MG63 (cell line): ENCODE measurements around the gene ATG10. TPM values are rescaled to one million over a fixed set of nuclear protein-coding genes. Genes with fewer than 3 reads are reported as not detected.
"Not testable (repeated sequence)": the region's sequence is repeated elsewhere in the genome, so short reads cannot be mapped to it uniquely, and the experiment has no call there.

Experiments
- DNase-seq: peaks from one replicate; pipeline ENCODE4 v3.0.0-alpha.2; 2020
- H3K27me3 ChIP-seq: fragments of 250-450 bp; sonication (Bioruptor Pico); 2 replicates; pipeline ENCODE4 v1.5.1; 2020; ENCODE audit warnings: mild to moderate bottlenecking, moderate library complexity
- H3K36me3 ChIP-seq: fragments of 250-450 bp; sonication (Bioruptor Pico); 2 replicates; pipeline ENCODE4 v1.5.1; 2020; ENCODE audit warnings: mild to moderate bottlenecking, moderate library complexity
- H3K4me3 ChIP-seq: fragments of 250-450 bp; sonication (Bioruptor Pico); 2 replicates; pipeline ENCODE4 v1.5.1; 2020; ENCODE audit warnings: mild to moderate bottlenecking, moderate library complexity
- H3K9me3 ChIP-seq: fragments of 250-450 bp; sonication (Bioruptor Pico); 2 replicates; pipeline ENCODE4 v1.5.1; 2020; ENCODE audit warnings: mild to moderate bottlenecking, moderate library complexity
- total RNA-seq: library from RNA; depleted of rRNA; stranded (reverse); fragments of >200 nt; shearing (Covaris generic); gene quantifications from 2 replicates; pipeline ENCODE4 v1.2.3, GENCODE V29; 2014; ENCODE audit warnings: low replicate concordance

Gene ATG10
- total RNA-seq, 1 experiment from 2014 or later, result 3.1 TPM

- Histone ChIP-seq H3K27me3 (no peaks in the 10 kb centered on the region), H3K9me3 (no peaks in the 10 kb centered on the region), H3K36me3 (no peaks in the 10 kb centered on the region), H3K4me3 (no peak overlapping the region)
- DNase-seq, result no peak
Measured at GRCh38 chr5:82257247-82257646, 285.4 kb downstream of the ATG10 start.

- no peak for DNase-seq
- Histone ChIP-seq H3K9me3 (no peaks in the 10 kb centered on the region), H3K27me3 (no peaks in the 10 kb centered on the region), H3K4me3 (no peak overlapping the region), H3K36me3 (no peaks in the 10 kb centered on the region)
Measured at GRCh38 chr5:82257729-82258128, 285.9 kb downstream of the ATG10 start.

- H3K9me3 ChIP-seq, result no peaks in the 10 kb centered on the region
- H3K36me3 ChIP-seq, result no peaks in the 10 kb centered on the region
- H3K4me3 ChIP-seq, result no peak overlapping the region
- DNase-seq, result no peak
- no peaks in the 10 kb centered on the region for H3K27me3 ChIP-seq
Measured at GRCh38 chr5:82259172-82259800, 287.5 kb downstream of the ATG10 start.

GRCh38 chr5:82265047-82265446 is 293.2 kb downstream of the ATG10 start:
- H3K27me3 ChIP-seq, result no peaks in the 10 kb centered on the region
- no peaks in the 10 kb centered on the region for H3K9me3 ChIP-seq
- no peak overlapping the region for H3K4me3 ChIP-seq
- DNase-seq, result no peak
- peaks cover 25% of the 10 kb centered on the region for H3K36me3 ChIP-seq

- not testable (repeated sequence) for H3K4me3 ChIP-seq
- H3K36me3 ChIP-seq, result peaks cover 37% of the 10 kb centered on the region
Measured at GRCh38 chr5:82267297-82267933, 295.6 kb downstream of the ATG10 start.

GRCh38 chr5:82269363-82269762 is 297.5 kb downstream of the ATG10 start:
- not testable (repeated sequence) for H3K4me3 ChIP-seq, H3K9me3 ChIP-seq, H3K27me3 ChIP-seq, DNase-seq
- H3K36me3 ChIP-seq, result peaks cover 54% of the 10 kb centered on the region

More at GRCh38 chr5:82267297-82267933, 295.6 kb downstream of the ATG10 start:
- not testable (repeated sequence) for DNase-seq, H3K9me3 ChIP-seq, H3K27me3 ChIP-seq

- H3K27me3 ChIP-seq, H3K9me3 ChIP-seq, H3K4me3 ChIP-seq: not testable (repeated sequence)
- peak; percentile 30 for DNase-seq
- peaks cover 85% of the 10 kb centered on the region for H3K36me3 ChIP-seq
Measured at GRCh38 chr5:82272571-82273356, 300.9 kb downstream of the ATG10 start.

GRCh38 chr5:82273426-82273825 is 301.6 kb downstream of the ATG10 start:
- not testable (repeated sequence) for H3K9me3 ChIP-seq, H3K27me3 ChIP-seq, DNase-seq, H3K4me3 ChIP-seq
- H3K36me3 ChIP-seq, result peaks cover 82% of the 10 kb centered on the region

- Histone ChIP-seq H3K9me3 (no peaks in the 10 kb centered on the region), H3K36me3 (peaks cover 71% of the 10 kb centered on the region), H3K27me3 (no peaks in the 10 kb centered on the region), H3K4me3 (no peak overlapping the region)
- DNase-seq, result peak; percentile 18
Measured at GRCh38 chr5:82274343-82275211, 302.8 kb downstream of the ATG10 start.

GRCh38 chr5:82275216-82275664 is 303.4 kb downstream of the ATG10 start:
- no peak for DNase-seq
- no peak overlapping the region for H3K4me3 ChIP-seq
- H3K9me3 ChIP-seq, result no peaks in the 10 kb centered on the region
- no peaks in the 10 kb centered on the region for H3K27me3 ChIP-seq
- peaks cover 66% of the 10 kb centered on the region for H3K36me3 ChIP-seq

GRCh38 chr5:82276800-82277612 is 305.2 kb downstream of the ATG10 start:
- Histone ChIP-seq H3K27me3 (no peaks in the 10 kb centered on the region), H3K36me3 (peaks cover 59% of the 10 kb centered on the region), H3K4me3 (peak overlapping the region; percentile 90), H3K9me3 (no peaks in the 10 kb centered on the region)
- no peak for DNase-seq

- no peak for DNase-seq
- no peaks in the 10 kb centered on the region for H3K27me3 ChIP-seq
- H3K9me3 ChIP-seq, result no peaks in the 10 kb centered on the region
- H3K4me3 ChIP-seq, result peak overlapping the region; percentile 90
- H3K36me3 ChIP-seq, result peaks cover 53% of the 10 kb centered on the region
Measured at GRCh38 chr5:82277613-82277986, 305.8 kb downstream of the ATG10 start.

- Histone ChIP-seq H3K27me3 (no peaks in the 10 kb centered on the region), H3K4me3 (peak within 1 kb of the TSS; percentile 90), H3K9me3 (no peaks in the 10 kb centered on the region), H3K36me3 (peaks cover 49% of the 10 kb centered on the region)
- DNase-seq, result peak; percentile 93
Measured at GRCh38 chr5:82277987-82278710, 306.3 kb downstream of the ATG10 start, which contains the start of gene RPS23. RPS23 (minus strand) TSS chr5:82278354; CDS start chr5:82278323, 31 bp downstream.

GRCh38 chr5:82278711-82279370 is 307.0 kb downstream of the ATG10 start:
- Histone ChIP-seq H3K9me3 (no peaks in the 10 kb centered on the region), H3K4me3 (peak overlapping the region; percentile 90), H3K27me3 (no peaks in the 10 kb centered on the region), H3K36me3 (peaks cover 42% of the 10 kb centered on the region)
- peak; percentile 12 for DNase-seq

- Histone ChIP-seq H3K27me3 (no peaks in the 10 kb centered on the region), H3K36me3 (no peaks in the 10 kb centered on the region), H3K4me3 (no peak overlapping the region), H3K9me3 (no peaks in the 10 kb centered on the region)
- DNase-seq, result no peak
Measured at GRCh38 chr5:82283893-82284292, 312.1 kb downstream of the ATG10 start.
